HG03066 (cell line): Measurements from ENCODE around the gene FBLN1.
"Not testable (repeated sequence)": the region's sequence is repeated elsewhere in the genome, so short reads cannot be mapped to it uniquely, and the experiment has no call there.

Experiments
- ATAC-seq: cut with Tn5 transposase; IDR thresholded peaks from one replicate; pipeline ENCODE4 v1.9.1; 2021; ENCODE audit warnings: low read depth; ENCODE audit not compliant: unreplicated experiment

Gene FBLN1

GRCh38 chr22:45580726-45581381 is 78.2 kb downstream of the FBLN1 start:
- no peak for ATAC-seq

DNA sequence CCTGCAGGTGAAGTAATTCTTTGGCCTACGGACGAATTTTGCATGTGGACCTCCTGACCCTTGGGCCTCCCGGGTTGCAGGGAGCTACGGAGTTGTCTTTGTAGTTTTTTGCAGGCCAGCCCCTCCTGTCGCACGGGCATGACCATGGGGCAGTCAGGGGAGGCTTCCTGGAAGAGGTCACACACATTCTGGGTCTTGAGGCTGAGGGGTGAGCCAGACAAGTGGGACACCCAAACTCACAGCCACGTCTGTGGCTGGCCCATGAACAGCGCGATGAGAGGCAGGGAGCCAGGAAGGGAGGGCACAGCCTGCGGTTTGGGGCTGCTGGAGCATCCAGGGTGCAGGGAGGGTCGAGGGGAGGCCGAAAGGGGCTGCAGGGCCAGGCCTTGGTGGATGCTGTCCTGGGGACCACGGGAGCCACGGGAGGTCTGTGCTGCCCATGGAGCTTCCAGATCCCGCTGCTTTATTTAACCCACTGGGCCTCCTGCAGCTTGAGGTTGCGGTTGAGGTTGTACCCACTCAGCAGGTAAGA is 78.9 kb downstream of the FBLN1 start:
- no peak for ATAC-seq

- no peak for ATAC-seq
Measured at GRCh38 chr22:45582236-45582954, 79.7 kb downstream of the FBLN1 start.

- ATAC-seq, result no peak
Measured at GRCh38 chr22:45582955-45583320, 80.3 kb downstream of the FBLN1 start.

DNA sequence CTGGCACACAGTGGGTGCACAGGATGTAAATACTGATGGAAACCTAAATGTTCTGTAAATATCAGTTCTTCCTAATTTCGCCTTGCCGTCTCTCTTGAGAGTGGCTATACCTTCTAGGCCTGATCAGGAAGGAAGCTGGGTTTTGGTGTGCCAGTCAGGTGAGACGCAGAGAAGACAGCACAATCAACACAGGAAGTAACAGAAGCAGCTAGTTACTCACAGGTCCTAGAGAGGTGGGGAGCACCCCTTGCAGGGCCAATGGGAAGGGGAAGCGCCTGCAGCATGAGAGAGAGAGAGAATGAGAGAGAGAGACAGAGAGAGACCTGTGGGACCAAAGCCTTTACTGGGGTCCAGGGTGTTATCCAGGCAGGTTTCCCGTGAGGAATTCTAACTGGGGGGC is 80.8 kb downstream of the FBLN1 start:
- no peak for ATAC-seq

GRCh38 chr22:45584121-45584570 is 81.5 kb downstream of the FBLN1 start:
- no peak for ATAC-seq

GRCh38 chr22:45584621-45585436 is 82.1 kb downstream of the FBLN1 start:
- ATAC-seq, result no peak

DNA sequence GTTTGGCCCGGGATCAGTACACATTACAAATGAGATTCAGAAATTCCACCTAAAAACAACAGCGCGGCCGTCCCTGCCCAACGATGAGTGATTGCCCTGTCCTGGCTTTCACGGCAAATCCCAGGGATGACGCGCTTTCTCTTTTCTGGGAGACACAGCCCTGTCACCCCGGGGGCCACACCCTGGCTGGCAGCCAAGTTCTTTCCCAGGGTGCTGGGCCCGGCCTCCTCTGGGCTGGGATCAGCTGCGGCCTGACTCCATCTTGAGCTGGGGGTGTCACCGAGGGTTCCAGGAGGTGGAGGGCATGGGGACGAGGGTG is 82.7 kb downstream of the FBLN1 start:
- ATAC-seq, result no peak

DNA sequence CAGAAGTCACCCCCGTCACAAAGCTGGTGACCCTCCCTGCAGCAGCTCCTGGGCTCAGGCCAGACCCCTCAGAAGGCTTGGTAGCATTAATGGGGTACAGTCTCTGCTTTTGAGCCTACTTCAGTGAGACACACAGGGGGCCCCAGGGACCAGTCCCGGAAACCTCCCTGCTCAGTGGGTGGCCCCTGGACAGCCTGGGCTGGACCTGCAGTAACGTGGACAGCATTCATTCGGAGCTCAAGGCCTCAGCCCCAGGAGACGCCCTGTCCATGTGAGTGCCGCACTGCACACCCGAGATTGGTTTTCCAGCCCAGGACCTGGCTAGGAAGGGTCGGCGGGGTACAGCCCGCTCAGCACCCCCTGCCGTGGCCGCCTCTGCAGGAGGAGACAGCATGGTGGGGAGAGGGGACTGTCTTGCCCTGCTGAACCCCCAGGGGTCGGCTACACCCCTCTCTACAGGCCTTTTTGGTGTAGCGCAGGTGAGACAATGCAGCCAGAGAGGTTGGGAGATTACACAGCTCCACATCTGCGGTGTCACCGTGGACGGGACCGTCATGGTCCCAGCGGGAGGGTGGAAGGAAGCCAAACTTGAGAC is 83.4 kb downstream of the FBLN1 start:
- no peak for ATAC-seq

GRCh38 chr22:45586651-45587405 is 84.1 kb downstream of the FBLN1 start:
- ATAC-seq, result no peak

- ATAC-seq, result no peak
Measured at GRCh38 chr22:45587638-45588505, 85.2 kb downstream of the FBLN1 start.

DNA sequence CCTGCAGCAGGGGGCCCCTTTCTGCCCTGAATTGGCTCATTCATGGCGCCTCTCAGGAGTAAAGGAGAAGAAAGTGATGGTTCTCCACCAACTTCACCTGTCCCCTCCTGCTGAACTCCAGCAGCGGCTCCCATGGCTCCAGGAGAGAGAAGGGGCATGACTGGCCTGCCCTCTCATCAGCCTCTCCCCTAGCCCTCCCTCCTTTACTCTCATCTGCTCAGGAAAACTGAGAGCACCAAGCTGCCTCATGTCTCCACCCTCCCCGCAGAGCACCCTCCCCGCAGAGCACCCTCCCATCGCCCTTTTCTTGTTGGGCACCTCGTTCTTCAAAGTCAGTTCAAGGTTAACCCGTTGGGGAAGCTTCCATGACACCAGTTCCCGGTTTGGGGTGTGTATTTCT is 86.9 kb downstream of the FBLN1 start:
- no peak for ATAC-seq

DNA sequence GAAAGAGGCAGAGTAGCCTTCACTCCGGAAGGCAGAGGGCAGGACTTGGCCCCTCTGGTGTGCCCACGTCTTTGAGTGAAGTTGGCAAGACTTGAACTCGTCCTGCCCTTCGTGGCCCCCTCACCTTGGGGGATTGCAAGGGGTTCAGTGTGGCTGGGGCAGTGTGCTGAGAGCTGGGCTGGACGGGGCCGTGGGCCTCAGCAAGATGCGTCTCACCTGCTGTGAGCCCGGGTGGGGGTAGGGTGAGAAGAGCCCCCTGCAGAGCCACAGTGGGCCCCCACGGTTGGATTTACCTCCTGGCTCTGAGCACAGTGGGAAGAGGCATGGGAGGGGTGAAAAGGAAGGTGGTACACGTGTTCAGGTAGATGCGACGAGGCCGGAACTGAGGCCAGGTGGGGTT is 87.6 kb downstream of the FBLN1 start:
- no peak for ATAC-seq

DNA sequence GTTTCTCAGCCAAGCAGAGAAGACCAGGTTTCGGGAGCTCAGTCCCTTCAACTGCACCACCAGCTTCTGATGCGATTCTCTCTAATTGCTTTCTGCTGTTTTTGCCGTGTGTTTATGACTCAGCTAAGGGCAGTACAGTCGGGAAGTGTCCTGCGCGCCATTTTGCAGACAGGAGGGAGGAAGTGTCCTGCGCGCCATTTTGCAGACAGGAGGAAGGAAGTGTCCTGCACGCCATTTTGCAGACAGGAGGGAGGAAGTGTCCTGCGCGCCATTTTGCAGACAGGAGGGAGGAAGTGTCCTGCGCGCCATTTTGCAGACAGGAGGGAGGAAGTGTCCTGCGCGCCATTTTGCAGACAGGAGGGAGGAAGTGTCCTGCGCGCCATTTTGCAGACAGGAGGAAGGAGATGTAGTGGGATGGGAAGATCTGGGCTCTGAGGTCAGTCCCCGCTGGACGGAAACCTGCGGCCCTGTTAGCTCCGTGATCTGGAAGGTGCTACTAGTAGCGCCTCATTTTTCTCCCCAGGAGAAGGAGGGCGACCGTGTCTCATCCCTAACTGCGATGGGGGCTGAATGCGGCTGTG is 89.0 kb downstream of the FBLN1 start:
- ATAC-seq, result not testable (repeated sequence)

DNA sequence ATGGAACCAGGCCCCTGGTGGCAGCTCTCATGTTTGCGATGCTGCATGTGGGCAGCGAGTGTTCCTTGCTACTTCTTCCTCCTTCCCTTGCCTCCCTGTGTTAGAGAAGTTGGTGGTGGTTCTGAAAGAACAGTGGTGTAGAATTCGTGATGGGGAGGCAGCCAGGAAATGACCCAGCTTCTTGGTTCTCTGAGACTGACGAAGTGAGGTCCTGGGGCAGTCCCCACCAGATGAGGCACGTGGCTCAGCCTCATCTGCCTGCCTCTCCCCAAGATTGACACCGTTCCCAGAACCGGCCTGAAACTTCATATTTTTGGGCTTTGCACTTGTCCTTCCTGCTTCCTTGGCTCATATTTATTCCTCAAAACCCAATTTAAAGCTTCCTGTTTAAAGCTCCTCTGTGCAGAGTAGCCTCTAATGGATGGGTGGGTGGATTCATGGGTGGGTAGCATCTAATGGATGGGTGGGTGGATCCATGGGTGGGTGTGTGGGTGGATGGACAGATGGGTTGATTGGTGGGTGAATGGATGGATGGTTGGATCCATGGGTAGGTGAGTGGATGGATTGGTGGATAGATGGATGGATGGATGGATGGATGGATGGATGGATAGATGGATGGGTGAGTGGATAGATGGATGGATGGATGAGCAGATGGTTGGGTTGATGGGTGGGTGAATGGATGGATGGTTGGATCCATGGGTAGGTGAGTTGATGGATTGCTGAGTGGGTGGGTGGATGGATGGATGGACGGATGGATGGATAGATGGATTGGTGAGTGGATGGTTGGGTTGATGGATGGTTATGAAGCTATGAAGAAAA is 91.6 kb downstream of the FBLN1 start:
- ATAC-seq, result no peak

GRCh38 chr22:45597460-45598192 is 94.9 kb downstream of the FBLN1 start:
- no peak for ATAC-seq

DNA sequence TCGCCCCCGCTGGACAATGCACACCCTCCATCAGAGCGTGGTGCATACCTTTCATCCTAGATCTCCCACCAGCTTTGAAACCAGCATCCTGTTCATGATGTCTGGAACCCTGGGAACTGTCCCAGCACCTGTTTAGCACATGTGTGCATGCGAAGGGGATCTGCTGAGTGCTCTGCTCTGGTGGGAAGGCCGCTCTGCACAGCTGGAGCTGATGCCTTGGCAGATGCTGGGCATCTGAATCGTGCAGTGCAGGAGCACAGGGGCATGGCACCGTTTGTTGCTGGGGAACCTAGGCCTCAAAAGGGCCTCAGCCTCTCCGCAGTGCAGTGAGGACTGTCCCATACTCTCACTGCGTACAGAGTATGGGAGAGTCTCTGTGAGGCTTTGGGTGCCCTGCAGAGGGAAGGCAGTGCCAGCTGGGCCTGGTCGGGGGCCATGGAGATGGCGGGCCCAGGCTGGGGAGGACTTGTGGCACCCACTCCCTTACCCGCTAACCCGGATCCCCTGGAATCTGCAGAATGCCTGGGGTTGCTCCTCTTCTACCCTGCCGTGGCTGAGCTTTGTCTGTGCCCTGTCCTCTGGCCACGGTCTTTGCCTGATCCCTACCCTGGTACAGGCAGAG is 96.0 kb downstream of the FBLN1 start:
- ATAC-seq, result no peak
